Loucy (cell line): Measurements from ENCODE around the gene ARFGEF3.

Source experiments
- H2AFZ ChIP-seq: fragments of 200-600 bp; sonication (generic); 2 replicates; pipeline ENCODE4 v1.6.0; 2016; ENCODE audit warnings: antibody characterized with exemption, mild to moderate bottlenecking, low read length, moderate library complexity
- H3F3A ChIP-seq: fragments of 200-600 bp; 2 replicates; pipeline ENCODE4 v1.6.0; 2016; ENCODE audit warnings: antibody characterized with exemption, low read depth, mild to moderate bottlenecking
- H3K27me3 ChIP-seq: fragments of 200-600 bp; sonication (generic); 2 replicates; pipeline ENCODE4 v1.6.1; 2014; ENCODE audit warnings: low read length, mild to moderate bottlenecking; ENCODE audit not compliant: insufficient read depth, poor library complexity, severe bottlenecking
- H3K36me3 ChIP-seq: fragments of 200-600 bp; sonication (generic); 2 replicates; pipeline ENCODE4 v1.6.1; 2016; ENCODE audit warnings: low read length; ENCODE audit not compliant: insufficient read depth
- H3K4me1 ChIP-seq: fragments of 200-600 bp; sonication (generic); 2 replicates; pipeline ENCODE4 v1.5.1; 2014; ENCODE audit warnings: low read length, mild to moderate bottlenecking; ENCODE audit not compliant: insufficient read depth, poor library complexity, severe bottlenecking
- H3K4me2 ChIP-seq: fragments of 200-600 bp; sonication (generic); 2 replicates; pipeline ENCODE4 v1.6.0; 2014; ENCODE audit warnings: antibody characterized with exemption, low read length, low read depth, mild to moderate bottlenecking; ENCODE audit not compliant: poor library complexity, severe bottlenecking
- H3K4me3 ChIP-seq: fragments of 200-600 bp; sonication (generic); 2 replicates; pipeline ENCODE4 v1.5.1; 2014; ENCODE audit warnings: low read length, mild to moderate bottlenecking, mixed read lengths; ENCODE audit not compliant: poor library complexity, severe bottlenecking
- H3K79me2 ChIP-seq: fragments of 200-600 bp; sonication (generic); 2 replicates; pipeline ENCODE4 v1.6.1; 2014; ENCODE audit warnings: low read length; ENCODE audit not compliant: insufficient read depth
- H3K9ac ChIP-seq: fragments of 200-600 bp; sonication (generic); 2 replicates; pipeline ENCODE4 v1.6.0; 2014; ENCODE audit warnings: mild to moderate bottlenecking, low read depth, low read length, moderate library complexity; ENCODE audit not compliant: poor library complexity, severe bottlenecking
- H3K9me2 ChIP-seq: fragments of 200-600 bp; sonication (generic); replicated peaks from 2 replicates; pipeline ENCODE4 v1.6.1; 2016; ENCODE audit warnings: low read depth, low read length, mixed read lengths
- H3K9me3 ChIP-seq: fragments of 200-600 bp; sonication (generic); 2 replicates; pipeline ENCODE4 v1.6.1; 2014; ENCODE audit warnings: mild to moderate bottlenecking, antibody characterized with exemption, low read length, low read depth; ENCODE audit not compliant: insufficient read depth
- H4K20me1 ChIP-seq: fragments of 200-600 bp; sonication (generic); 2 replicates; pipeline ENCODE4 v1.6.0; 2014; ENCODE audit warnings: antibody characterized with exemption, low read length, mild to moderate bottlenecking; ENCODE audit not compliant: insufficient read depth, poor library complexity, severe bottlenecking
- CTCF ChIP-seq: fragments of 200-600 bp; sonication (generic); conservative IDR thresholded peaks from 2 replicates; pipeline ENCODE4 v1.5.1; 2014; ENCODE audit warnings: mild to moderate bottlenecking, antibody characterized with exemption, low read length
- EZH2phosphoT487 ChIP-seq: fragments of 200-600 bp; IDR thresholded peaks from 2 replicates; pipeline ENCODE4 v1.6.1; 2018; ENCODE audit warnings: antibody characterized with exemption, mild to moderate bottlenecking, moderate library complexity, borderline replicate concordance

Gene ARFGEF3

GRCh38 chr6:138175596-138175995, 13.9 kb downstream of the ARFGEF3 start:
- H4K20me1 ChIP-seq, result no peaks in the 10 kb centered on the region
- H3K9me2 ChIP-seq, result no peaks in the 10 kb centered on the region
- peaks cover 12% of the 10 kb centered on the region; the same call in 1 of the 2 replicates for H3K9me3 ChIP-seq
- no peaks in the 10 kb centered on the region for H3K27me3 ChIP-seq
- no peaks in the 10 kb centered on the region for H3F3A ChIP-seq
- H2AFZ ChIP-seq, result no peak overlapping the region
- no peaks in the 10 kb centered on the region for H3K4me1 ChIP-seq
- no peak overlapping the region for H3K4me2 ChIP-seq
- H3K79me2 ChIP-seq, result no peaks in the 10 kb centered on the region
- H3K9ac ChIP-seq, result no peak overlapping the region
- no peak for TF ChIP-seq CTCF
- TF ChIP-seq EZH2phosphoT487, result no peak
- H3K4me3 ChIP-seq, result no peak overlapping the region
- no peaks in the 10 kb centered on the region for H3K36me3 ChIP-seq

GRCh38 chr6:138176652-138177232, 15.0 kb downstream of the ARFGEF3 start:
- no peaks in the 10 kb centered on the region for H4K20me1 ChIP-seq
- H3K9me3 ChIP-seq, result peaks cover 12% of the 10 kb centered on the region; the same call in 1 of the 2 replicates
- no peaks in the 10 kb centered on the region for H3F3A ChIP-seq
- H2AFZ ChIP-seq, result no peak overlapping the region
- H3K36me3 ChIP-seq, result no peaks in the 10 kb centered on the region
- TF ChIP-seq EZH2phosphoT487 (no peak), CTCF (no peak)
- no peaks in the 10 kb centered on the region for H3K9me2 ChIP-seq
- H3K4me3 ChIP-seq, result no peak overlapping the region
- no peaks in the 10 kb centered on the region for H3K79me2 ChIP-seq
- H3K4me1 ChIP-seq, result no peaks in the 10 kb centered on the region
- no peak overlapping the region for H3K4me2 ChIP-seq
- H3K27me3 ChIP-seq, result no peaks in the 10 kb centered on the region
- H3K9ac ChIP-seq, result no peak overlapping the region

GRCh38 chr6:138182939-138183789, 21.4 kb downstream of the ARFGEF3 start:
- Histone ChIP-seq H2AFZ (no peak overlapping the region), H3K4me1 (no peaks in the 10 kb centered on the region), H3K9ac (no peak overlapping the region), H3K79me2 (no peaks in the 10 kb centered on the region), H3K4me2 (no peak overlapping the region), H3K27me3 (no peaks in the 10 kb centered on the region), H4K20me1 (no peaks in the 10 kb centered on the region), H3F3A (no peaks in the 10 kb centered on the region), H3K9me3 (no peaks in the 10 kb centered on the region), H3K9me2 (no peaks in the 10 kb centered on the region), H3K4me3 (no peak overlapping the region), H3K36me3 (no peaks in the 10 kb centered on the region)
- TF ChIP-seq EZH2phosphoT487 (no peak), CTCF (no peak)
